Measurements from ENCODE around the gene SMOC1. TPM values are rescaled to one million over a fixed set of nuclear protein-coding genes. Genes with fewer than 3 reads are reported as not detected.

Gene SMOC1
- total RNA-seq, 1 donor from 2014 or later: not detected

DNA sequence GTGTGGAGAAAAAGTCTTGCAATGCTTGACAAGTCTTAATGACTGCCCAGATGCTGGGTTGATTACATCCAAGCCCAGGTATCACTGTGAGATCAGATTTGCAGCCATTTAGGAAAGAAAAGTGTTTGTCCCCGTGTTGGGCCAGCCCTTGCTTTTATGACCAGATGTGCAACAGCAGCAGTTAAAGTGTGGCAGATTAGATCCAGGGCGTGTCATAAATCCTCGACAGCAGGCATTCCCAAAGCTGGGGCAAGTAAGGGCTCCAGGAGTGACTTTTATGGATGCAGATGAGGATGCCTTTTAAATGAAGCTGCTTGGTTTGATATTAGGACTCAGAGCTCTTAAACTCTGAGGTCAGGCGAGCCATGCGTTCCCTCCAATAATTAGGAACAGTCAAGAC lies 1.7 kb downstream of the SMOC1 start:
- ATAC-seq (ENCODE audit: low read depth) (no peak), DNase-seq (no peak)
- H3K4me1 Mint-ChIP-seq: no peaks in the 10 kb centered on the region
- POLR2A ChIA-PET: no interaction called here
- H3K27me3 Mint-ChIP-seq: peaks cover 51% of the 10 kb centered on the region
- CTCF ChIA-PET: no interaction called here
- intact Hi-C loops (cut with micrococcal nuclease): no loop called here
- TF ChIP-seq, protein P1, sequence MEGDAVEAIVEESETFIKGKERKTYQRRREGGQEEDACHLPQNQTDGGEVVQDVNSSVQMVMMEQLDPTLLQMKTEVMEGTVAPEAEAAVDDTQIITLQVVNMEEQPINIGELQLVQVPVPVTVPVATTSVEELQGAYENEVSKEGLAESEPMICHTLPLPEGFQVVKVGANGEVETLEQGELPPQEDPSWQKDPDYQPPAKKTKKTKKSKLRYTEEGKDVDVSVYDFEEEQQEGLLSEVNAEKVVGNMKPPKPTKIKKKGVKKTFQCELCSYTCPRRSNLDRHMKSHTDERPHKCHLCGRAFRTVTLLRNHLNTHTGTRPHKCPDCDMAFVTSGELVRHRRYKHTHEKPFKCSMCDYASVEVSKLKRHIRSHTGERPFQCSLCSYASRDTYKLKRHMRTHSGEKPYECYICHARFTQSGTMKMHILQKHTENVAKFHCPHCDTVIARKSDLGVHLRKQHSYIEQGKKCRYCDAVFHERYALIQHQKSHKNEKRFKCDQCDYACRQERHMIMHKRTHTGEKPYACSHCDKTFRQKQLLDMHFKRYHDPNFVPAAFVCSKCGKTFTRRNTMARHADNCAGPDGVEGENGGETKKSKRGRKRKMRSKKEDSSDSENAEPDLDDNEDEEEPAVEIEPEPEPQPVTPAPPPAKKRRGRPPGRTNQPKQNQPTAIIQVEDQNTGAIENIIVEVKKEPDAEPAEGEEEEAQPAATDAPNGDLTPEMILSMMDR (IDR thresholded peaks at IDR 0.05): no peak
- no peaks in the 10 kb centered on the region for H3K36me3 Mint-ChIP-seq (ENCODE audit: low read depth)
- no peak overlapping the region for H3K27ac Mint-ChIP-seq
- H3K4me3 Mint-ChIP-seq: no peak overlapping the region
- H3K9me3 Mint-ChIP-seq: no peaks in the 10 kb centered on the region

DNA sequence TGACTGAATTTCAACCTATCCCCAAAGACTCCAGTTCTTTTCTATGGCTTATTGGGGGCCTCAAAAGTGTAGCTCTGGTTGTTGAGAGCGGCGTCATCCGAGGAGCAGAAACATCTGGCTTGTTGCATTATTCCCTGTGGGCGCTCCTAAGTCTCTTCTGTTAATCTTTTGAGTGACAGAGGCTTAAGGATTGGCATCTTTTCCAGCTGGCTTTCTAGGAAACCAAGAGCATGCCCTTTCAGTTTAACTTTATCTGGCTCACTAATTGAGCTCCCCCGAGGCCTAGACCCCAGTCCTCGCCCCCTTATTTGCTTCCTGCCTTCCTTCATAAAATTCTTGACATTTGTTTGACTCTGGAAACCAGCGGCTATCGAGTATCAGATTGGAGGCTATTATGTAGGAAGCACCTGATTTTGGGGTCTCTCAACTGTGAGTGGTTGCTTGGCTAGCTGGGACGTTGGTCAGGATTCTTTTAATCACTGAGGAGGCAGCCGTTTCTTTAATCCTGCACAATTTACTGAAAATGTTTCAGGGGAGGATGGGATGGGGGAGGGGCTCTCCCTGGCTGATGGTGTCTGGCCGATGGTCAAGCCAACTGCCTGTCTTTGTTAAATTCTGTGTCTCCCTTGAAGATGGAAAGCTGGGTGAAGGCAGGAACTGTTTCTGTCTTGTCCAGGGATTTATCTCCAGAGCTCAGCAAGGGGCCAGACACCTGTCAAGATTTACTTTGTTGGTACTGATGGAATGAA lies 3.1 kb downstream of the SMOC1 start:
- TF ChIP-seq, protein P1 (IDR thresholded peaks at IDR 0.05): no peak
- Mint-ChIP-seq H3K36me3 (ENCODE audit: low read depth) (no peaks in the 10 kb centered on the region), H3K9me3 (no peaks in the 10 kb centered on the region), H3K4me3 (no peak overlapping the region), H3K27me3 (peaks cover 45% of the 10 kb centered on the region), H3K27ac (no peak overlapping the region), H3K4me1 (no peaks in the 10 kb centered on the region)
- DNase-seq: no peak
- intact Hi-C loops (cut with micrococcal nuclease): no loop called here
- ChIA-PET CTCF (no interaction called here), POLR2A (no interaction called here)
- ATAC-seq (ENCODE audit: low read depth): no peak

DNA sequence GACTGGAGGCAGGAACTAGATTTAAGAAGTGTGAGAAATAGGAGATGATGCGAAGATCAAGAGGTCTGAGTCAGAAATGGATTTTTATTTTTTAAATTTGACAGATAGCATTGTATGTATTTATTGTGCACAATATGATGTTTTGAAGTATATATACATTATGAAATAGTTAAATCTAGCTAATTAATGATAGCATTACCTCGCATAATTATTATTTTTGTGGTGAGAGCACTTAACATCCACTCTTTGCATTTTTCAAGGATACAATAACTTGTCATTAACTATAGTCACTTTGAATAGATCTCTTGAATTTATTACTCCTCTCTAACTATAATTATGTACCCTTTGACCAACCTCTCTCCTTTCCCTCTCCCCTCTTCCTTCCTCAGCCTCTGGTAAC lies 3.7 kb downstream of the SMOC1 start:
- Mint-ChIP-seq H3K27ac (no peak overlapping the region), H3K4me1 (no peaks in the 10 kb centered on the region), H3K9me3 (no peaks in the 10 kb centered on the region), H3K27me3 (peaks cover 41% of the 10 kb centered on the region), H3K36me3 (ENCODE audit: low read depth) (no peaks in the 10 kb centered on the region), H3K4me3 (no peak overlapping the region)
- ATAC-seq (ENCODE audit: low read depth): no peak
- ChIA-PET CTCF (no interaction called here), POLR2A (no interaction called here)
- no peak for DNase-seq
- TF ChIP-seq, protein P1 (IDR thresholded peaks at IDR 0.05): no peak
- intact Hi-C loops (cut with micrococcal nuclease): no loop called here

DNA sequence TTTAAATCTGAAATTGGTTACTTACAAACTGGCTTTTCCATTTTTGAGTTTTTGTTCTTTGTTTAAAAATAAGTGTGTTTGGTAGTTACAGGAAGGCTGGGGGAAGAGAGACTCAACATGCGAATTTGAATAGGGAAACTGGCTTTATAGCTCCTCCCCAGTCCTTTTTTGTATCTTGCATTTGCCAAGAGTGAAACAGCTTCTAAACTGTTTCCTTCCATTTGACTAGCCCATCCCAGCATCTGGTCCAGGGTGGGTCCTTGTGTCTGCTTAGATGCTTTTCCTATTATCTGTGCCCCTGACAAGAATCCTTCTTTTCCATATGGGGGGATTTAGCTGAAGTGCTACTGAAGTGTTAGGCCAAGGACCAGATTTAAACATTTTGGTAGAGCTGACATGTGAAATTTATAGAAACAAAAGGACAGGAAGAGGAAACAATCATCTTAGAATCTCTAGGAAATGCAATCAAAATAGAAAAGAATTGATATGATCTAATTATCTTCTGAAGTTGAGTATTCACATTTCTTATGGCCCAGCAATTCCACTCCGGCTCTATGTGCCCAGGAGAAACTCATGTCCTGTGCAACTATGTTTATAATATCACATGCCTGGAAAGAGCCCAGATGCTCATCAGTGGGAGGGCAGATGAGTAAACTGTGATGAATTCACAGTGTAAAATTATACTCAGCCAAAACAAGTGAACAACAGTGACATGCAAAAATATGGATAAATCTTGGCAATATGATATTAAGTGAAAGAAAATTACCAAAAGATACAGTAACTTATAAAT lies 7.4 kb downstream of the SMOC1 start:
- intact Hi-C loops (cut with micrococcal nuclease): no loop called here
- ChIA-PET CTCF (no interaction called here), POLR2A (no interaction called here)
- H3K4me1 Mint-ChIP-seq: no peaks in the 10 kb centered on the region
- DNase-seq (no peak), ATAC-seq (ENCODE audit: low read depth) (no peak)
- peaks cover 28% of the 10 kb centered on the region for H3K27me3 Mint-ChIP-seq
- TF ChIP-seq, protein P1 (IDR thresholded peaks at IDR 0.05): no peak
- H3K36me3 Mint-ChIP-seq (ENCODE audit: low read depth): no peaks in the 10 kb centered on the region
- no peak overlapping the region for H3K4me3 Mint-ChIP-seq
- H3K27ac Mint-ChIP-seq: no peak overlapping the region
- peaks cover 1% of the 10 kb centered on the region for H3K9me3 Mint-ChIP-seq

Data from activated B cell treated with CpG ODN at 0.5 μM for 24 hours (primary cell).